Activated CD4-positive, alpha-beta T cell treated with anti-CD3 and anti-CD28 coated beads, Interleukin-2, Interleukin-4, amounts not matched to agents 100 ng/mL and 50 ng/mL, durations not matched to agents 16 hours and 8 hours (primary cell): ENCODE results near the gene KIR2DL1.
"Not testable (repeated sequence)": the region's sequence is repeated elsewhere in the genome, so short reads cannot be mapped to it uniquely, and the experiment has no call there.

Source experiments
- DNase-seq: peaks from one replicate; pipeline ENCODE4 v3.0.0-alpha.2; 2020; ENCODE audit warnings: low spot score

The KIR2DL1 gene

DNA sequence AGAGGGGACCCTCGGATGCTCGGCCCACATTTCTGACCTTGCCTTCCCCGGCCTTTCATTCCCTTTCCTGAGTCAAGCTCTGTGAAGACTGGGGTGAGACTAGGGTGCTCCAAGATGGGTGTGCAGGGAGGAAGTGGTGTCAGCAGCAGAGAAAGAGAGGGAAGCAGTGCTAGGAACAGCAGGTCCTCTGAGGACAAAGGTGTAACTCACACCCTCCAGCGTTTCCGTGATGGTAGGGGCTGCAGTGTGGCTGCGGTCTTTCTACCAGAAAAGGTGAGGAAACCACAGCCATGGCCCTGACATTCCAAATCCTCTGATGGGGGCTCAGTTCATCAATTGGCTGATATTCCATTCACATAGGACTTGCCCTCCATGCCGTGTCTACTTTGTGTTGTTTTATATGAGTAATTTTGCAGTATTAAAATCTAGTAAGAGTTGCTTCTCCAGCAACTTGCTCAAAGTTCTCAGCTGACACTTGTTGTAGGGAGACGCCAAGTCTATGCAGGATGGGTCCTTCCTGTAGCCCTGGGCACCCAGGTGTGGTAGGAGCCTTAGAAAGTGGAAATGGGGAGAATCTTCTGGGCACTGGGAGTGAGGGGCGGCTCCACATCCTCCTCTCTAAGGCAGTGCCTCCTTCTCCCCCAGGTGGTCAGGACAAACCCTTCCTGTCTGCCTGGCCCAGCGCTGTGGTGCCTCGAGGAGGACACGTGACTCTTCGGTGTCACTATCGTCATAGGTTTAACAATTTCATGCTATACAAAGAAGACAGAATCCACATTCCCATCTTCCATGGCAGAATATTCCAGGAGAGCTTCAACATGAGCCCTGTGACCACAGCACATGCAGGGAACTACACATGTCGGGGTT lies 48.3 kb downstream of the KIR2DL1 start:
- DNase-seq: no peak

DNA sequence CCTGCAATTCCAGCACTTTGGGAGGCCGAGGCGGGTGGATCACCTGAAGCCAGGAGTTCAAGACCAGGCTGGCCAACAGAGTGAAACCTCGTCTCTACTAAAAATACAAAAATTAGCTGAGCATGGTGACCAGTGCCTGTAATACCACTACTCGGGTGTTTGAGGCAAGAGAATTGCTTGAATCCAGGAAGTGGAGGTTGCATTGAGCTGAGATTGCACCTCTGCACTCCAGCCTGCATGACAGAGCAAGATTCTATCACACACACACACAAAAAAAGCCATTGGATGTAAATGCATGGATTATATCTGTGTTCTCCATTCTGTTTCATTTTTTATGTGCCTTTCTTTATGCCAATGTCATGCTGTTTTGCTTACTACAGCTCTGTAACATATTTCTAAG lies 54.8 kb downstream of the KIR2DL1 start:
- not testable (repeated sequence) for DNase-seq

DNA sequence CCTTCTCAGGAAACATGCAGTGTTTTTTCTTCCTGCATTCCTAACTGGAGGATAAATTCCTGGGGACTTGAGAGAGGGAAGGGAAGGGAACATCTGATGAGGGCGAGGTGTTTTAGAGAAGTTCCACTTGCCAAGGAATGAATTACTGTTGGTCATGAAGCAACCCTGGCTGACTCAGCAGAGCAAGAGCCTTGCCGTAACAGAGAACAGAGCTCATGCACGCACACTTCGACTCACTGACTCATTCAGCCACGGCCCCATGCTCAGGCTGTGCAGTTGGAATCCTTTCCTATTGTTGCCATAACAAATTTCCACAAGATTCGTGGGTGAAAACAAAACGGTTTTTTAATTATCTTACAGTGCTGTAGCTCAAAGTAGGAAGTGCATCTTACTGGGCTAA lies 55.7 kb downstream of the KIR2DL1 start:
- not testable (repeated sequence) for DNase-seq

DNA sequence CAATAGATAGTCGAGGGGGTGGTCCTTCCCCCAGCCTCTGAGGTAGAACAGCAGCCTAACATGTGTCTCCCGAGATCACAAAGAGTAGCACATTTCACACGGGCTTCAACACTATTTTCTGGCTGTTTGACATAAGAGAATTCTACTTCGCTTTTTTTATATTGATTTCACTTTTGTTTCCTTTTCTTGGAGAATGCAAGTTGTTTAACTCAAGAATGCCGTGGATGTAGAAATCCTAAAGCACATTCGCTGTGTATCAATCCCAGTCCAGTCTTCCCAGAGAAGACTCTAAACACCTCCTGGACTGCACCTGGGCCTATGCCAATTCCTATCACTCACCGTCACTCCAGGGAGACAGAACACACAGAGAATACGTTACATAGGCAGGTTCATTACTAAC lies 58.5 kb downstream of the KIR2DL1 start:
- not testable (repeated sequence) for DNase-seq

DNA sequence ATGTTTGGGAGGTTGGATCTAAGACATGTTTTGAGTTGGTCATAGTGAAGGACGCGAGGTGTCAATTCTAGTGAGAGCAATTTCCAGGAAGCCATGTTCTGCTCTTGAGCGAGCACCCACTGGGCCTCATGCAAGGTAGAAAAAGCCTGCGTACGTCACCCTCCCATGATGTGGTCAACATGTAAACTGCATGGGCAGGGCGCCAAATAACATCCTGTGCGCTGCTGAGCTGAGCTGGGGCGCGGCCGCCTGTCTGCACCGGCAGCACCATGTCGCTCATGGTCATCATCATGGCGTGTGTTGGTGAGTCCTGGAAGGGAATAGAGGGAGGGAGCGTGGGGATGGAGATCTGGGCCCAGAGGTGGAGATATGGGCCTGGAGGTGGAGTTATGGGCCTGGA lies 62.9 kb downstream of the KIR2DL1 start, which contains the start of gene KIR2DS4:
Gene KIR2DS4 (plus strand): TSS at position 181 of the 400 bp plus-strand sequence.
- not testable (repeated sequence) for DNase-seq
